Fibroblast of pulmonary artery (primary cell): ENCODE results near the gene CPNE8.

Experiments
- DNase-seq: peaks from one replicate; pipeline ENCODE4 v3.0.0-alpha.2; 2010; ENCODE audit warnings: low read depth
- H3K4me3 ChIP-seq: replicated peaks from 2 replicates; pipeline ENCODE4 v1.5.1; 2011; ENCODE audit warnings: low read depth, mild to moderate bottlenecking, control low read depth, low read length, moderate library complexity
- CTCF ChIP-seq: IDR thresholded peaks from 2 replicates; pipeline ENCODE4 v1.5.1; 2011; ENCODE audit warnings: mild to moderate bottlenecking, control low read depth, low read length, inconsistent platforms; ENCODE audit errors: missing control alignments

CPNE8 gene

DNA sequence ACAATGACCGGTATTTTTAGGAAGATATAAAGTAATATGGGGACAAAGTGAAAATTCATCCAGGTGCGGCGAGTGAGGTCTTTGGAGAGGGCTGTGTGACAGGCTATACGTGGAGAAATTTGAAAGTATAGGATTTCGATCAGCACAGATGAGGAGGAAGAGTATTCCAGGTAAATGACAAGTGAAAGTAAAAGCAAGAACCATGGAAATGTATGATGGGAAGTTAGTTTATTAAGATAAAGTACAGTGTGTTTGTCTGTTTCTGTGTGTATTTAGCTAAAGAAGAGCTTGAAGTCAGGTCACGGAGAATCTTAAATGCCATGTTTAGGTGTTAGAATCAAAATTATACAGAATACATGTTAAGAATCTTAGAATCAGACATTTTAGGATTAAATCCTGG is 239.0 kb downstream of the CPNE8 start:
- DNase-seq, result no peak
- no peak overlapping the region for H3K4me3 ChIP-seq
- no peak for TF ChIP-seq CTCF

GRCh38 chr12:38664661-38665269 is 240.6 kb downstream of the CPNE8 start:
- DNase-seq, result peak; percentile 40
- no peak overlapping the region for H3K4me3 ChIP-seq
- peak; percentile 63 for TF ChIP-seq CTCF

GRCh38 chr12:38662829-38663228 is 242.6 kb downstream of the CPNE8 start:
- peak; percentile 38 for DNase-seq
- no peak for TF ChIP-seq CTCF
- H3K4me3 ChIP-seq, result no peak overlapping the region

GRCh38 chr12:38653650-38654049 is 251.7 kb downstream of the CPNE8 start:
- TF ChIP-seq CTCF, result no peak
- no peak overlapping the region for H3K4me3 ChIP-seq
- DNase-seq, result no peak

- DNase-seq, result no peak
- no peak for TF ChIP-seq CTCF
- H3K4me3 ChIP-seq, result no peak overlapping the region
These were observed 256.6 kb downstream of the CPNE8 start for GRCh38 chr12:38648813-38649212.

DNA sequence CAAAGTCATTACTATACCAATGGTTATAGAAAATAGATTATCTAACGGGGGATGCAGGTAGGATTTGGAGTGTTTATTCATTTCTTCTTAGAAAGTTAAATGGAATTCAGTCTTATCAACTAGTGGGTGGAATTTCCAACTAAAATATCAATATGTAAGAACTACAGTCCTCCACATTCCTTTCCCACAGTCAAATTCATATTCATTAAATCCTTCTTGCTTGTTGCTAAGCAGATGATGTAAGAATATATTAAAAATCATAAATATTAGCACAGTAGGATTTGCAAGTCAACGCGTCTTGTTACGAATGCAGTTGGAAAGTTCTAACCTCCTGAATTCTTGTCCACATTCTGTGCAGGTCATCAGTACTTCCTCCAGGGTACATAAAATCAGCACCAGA is 259.2 kb downstream of the CPNE8 start:
- no peak for TF ChIP-seq CTCF
- no peak overlapping the region for H3K4me3 ChIP-seq
- DNase-seq, result no peak

DNA sequence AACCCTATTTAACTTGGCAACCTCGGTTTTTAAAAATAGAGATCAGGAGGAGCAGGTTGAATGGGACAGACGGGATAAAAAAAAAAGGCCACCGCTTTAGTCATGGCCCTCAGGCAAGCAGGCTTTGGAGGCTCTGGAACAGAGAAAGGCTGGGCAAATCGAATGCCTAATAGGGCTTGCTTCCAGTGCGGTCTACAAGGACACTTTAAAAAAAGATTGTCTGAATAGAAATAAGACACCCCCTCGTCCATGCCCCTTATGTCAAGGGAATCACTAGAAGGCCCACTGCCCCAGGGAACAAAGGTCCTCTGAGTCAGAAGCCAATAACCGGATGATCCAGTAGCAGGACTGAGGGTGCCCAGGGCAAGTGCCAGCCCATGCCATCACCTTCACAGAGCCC is 265.8 kb downstream of the CPNE8 start:
- DNase-seq, result no peak
- H3K4me3 ChIP-seq, result no peak overlapping the region
- no peak for TF ChIP-seq CTCF
